HepG2 (cell line): ENCODE results near the gene CPNE5. TPM values are rescaled to one million over a fixed set of nuclear protein-coding genes. Genes with fewer than 3 reads are reported as not detected.
A peak's percentile ranks its signal among the peaks of the same experiment; 100 is the strongest.
"Not testable (repeated sequence)": the region's sequence is repeated elsewhere in the genome, so short reads cannot be mapped to it uniquely, and the experiment has no call there.

Experiments
- ATAC-seq: fragments of 200-7000 bp; cut with Tn5 transposase; 3 replicates; pipeline ENCODE4 v1.9.1; 2020; ENCODE audit warnings: mild to moderate bottlenecking, moderate library complexity
- BruUV-seq: library from RNA; stranded (reverse); fragments of 400-500 nt; replicated peaks from 2 replicates; lab custom pipeline; 2021; lab: Mats Ljungman, UMichigan
- CTCF ChIA-PET: fragments of 300-600 bp; formaldehyde crosslinking; extraction: SDS; loops from one replicate; lab custom pipeline; 2021; ENCODE audit warnings: low total read pairs, inconsistent platforms, low intra/inter-chr PET ratio; lab: Yijun Ruan, JAX
- POLR2A ChIA-PET: fragments of 350-600 bp; sonication (Branson Sonifier 250); formaldehyde crosslinking; loops from one replicate; lab custom pipeline; 2020; ENCODE audit warnings: antibody characterized with exemption, inconsistent platforms; lab: Yijun Ruan, JAX
- DNase-seq: peaks from one replicate; pipeline ENCODE4 v3.0.0-alpha.2; 2015; ENCODE audit warnings: low spot score
- FAIRE-seq: peaks from 3 replicates; lab custom pipeline; 2011; peaks lifted over from hg19 to GRCh38; lab: Jason Lieb, UNC
- H2AFZ ChIP-seq: one replicate; pipeline ENCODE4 v1.6.1; 2011; ENCODE audit warnings: low read length, inconsistent platforms
- H3K27ac ChIP-seq: fragments of 300-600 bp; 3 replicates; pipeline ENCODE4 v1.8.0; 2011; ENCODE audit warnings: mixed run types, mild to moderate bottlenecking, mixed read lengths, low read length, inconsistent platforms; ENCODE audit not compliant: insufficient read depth; ENCODE audit errors: extremely low read length
- H3K27me3 ChIP-seq, 2 experiments: fragments of 200-600 bp in 1 of 2; 2 replicates in 1 of 2; 3 replicates in 1 of 2; pipeline versions ENCODE4 v1.6.0 to v1.8.0; 2011; ENCODE audit warnings: low read length in 2 of 2, mild to moderate bottlenecking in 2 of 2, moderate library complexity in 2 of 2, inconsistent platforms in 1 of 2; ENCODE audit not compliant: insufficient read depth in 2 of 2, control insufficient read depth in 1 of 2
- H3K36me3 ChIP-seq, 2 experiments: fragments of 200-600 bp in 1 of 2; replicated peaks in 1 of 2; 2 replicates in 1 of 2; 3 replicates in 1 of 2; pipeline versions ENCODE4 v1.5.1 to v1.8.0; 2011; ENCODE audit warnings: low read length in 2 of 2, inconsistent platforms in 1 of 2; ENCODE audit not compliant: insufficient read depth in 2 of 2, control insufficient read depth in 1 of 2
- H3K4me1 ChIP-seq: 2 replicates; pipeline ENCODE4 v1.5.1; 2012; ENCODE audit warnings: low read length, inconsistent platforms; ENCODE audit not compliant: insufficient read depth
- H3K4me2 ChIP-seq: 2 replicates; pipeline ENCODE4 v1.6.0; 2011; ENCODE audit warnings: low read depth, low read length, inconsistent platforms
- H3K4me3 ChIP-seq, 3 experiments: fragments of 200-600 bp in 1 of 3; sonication (generic), shearing (Covaris generic) in 1 of 3; replicated peaks in 1 of 3; 2 replicates each; pipeline ENCODE4 v1.5.1; 2011 to 2016; ENCODE audit warnings: low read length in 3 of 3, inconsistent platforms in 2 of 3, low read depth in 2 of 3, mild to moderate bottlenecking in 2 of 3, control low read depth in 1 of 3, mixed read lengths in 1 of 3; ENCODE audit not compliant: insufficient read depth in 1 of 3
- H3K79me2 ChIP-seq: one replicate; pipeline ENCODE4 v1.6.1; 2011; ENCODE audit warnings: low read length, inconsistent platforms; ENCODE audit not compliant: insufficient read depth
- H3K9ac ChIP-seq: 2 replicates; pipeline ENCODE4 v1.6.0; 2011; ENCODE audit warnings: mild to moderate bottlenecking, low read depth, low read length, inconsistent platforms; ENCODE audit not compliant: insufficient read depth
- H3K9me3 ChIP-seq: 2 replicates; pipeline ENCODE4 v1.5.1; 2012; ENCODE audit warnings: mild to moderate bottlenecking, low read length
- H4K20me1 ChIP-seq: 2 replicates; pipeline ENCODE4 v1.6.0; 2011; ENCODE audit warnings: inconsistent platforms, mild to moderate bottlenecking, low read length, moderate library complexity; ENCODE audit not compliant: insufficient read depth
- CEBPB ChIP-seq: IDR thresholded peaks from 2 replicates; pipeline ENCODE4 v1.6.1; 2011; ENCODE audit warnings: low read depth, low read length, improper control_type of control experiment, borderline replicate concordance
- HNRNPK ChIP-seq: fragments of 200-400 bp; formaldehyde crosslinking; IDR thresholded peaks from 2 replicates; pipeline ENCODE4 v1.6.1; 2018; ENCODE audit warnings: low read length, low read depth, moderate library complexity, mild to moderate bottlenecking; ENCODE audit not compliant: poor library complexity, severe bottlenecking
- MAF1 ChIP-seq: sonication (generic); formaldehyde crosslinking; IDR thresholded peaks from 2 replicates; pipeline ENCODE4 v1.5.0; 2020; ENCODE audit warnings: missing genetic modification reagents, borderline replicate concordance
- WGBS: methylation state at CpG from one replicate; pipeline ENCODE4 v1.1.6; 2017; ENCODE audit warnings: low lambda C conversion rate; 5-methylcytosine and 5-hydroxymethylcytosine counted together
- in situ Hi-C: cut with HindIII; loops from 2 replicates; pipeline ENCODE4 v1.10.0; 2017; ENCODE audit warnings: low pct_unique_long_range_greater_than_20kb; ENCODE audit not compliant: extremely low pct_ligation_motif_present
- intact Hi-C: fragments of 100-400 bp; cut with micrococcal nuclease; formaldehyde crosslinking; loops from one replicate; pipeline ENCODE4 v1.10.0; 2022; ENCODE audit not compliant: unreplicated experiment
- polyA plus RNA-seq, 8 experiments: library from polyadenylated mRNA; depleted of rRNA in 3 of 8; stranded (reverse) in 7 of 8; unstranded in 1 of 8; fragments of >200 nt; fragmentation: Illumina TruSeq in 4 of 8; extraction: Trizol in 4 of 8; gene quantifications; 2 replicates each; pipeline versions ENCODE4 v1.2.1 to v1.2.3, GENCODE V29; 2011 to 2016; ENCODE audit warnings: low read depth in 4 of 8, missing spikeins in 1 of 8, mixed read lengths in 1 of 8; ENCODE audit not compliant: insufficient read depth in 1 of 8
- total RNA-seq, 5 experiments: library from RNA; depleted of rRNA; stranded (reverse); fragments of >200 nt; fragmentation: Illumina TruSeq; extraction: Trizol; gene quantifications; 2 replicates each; pipeline ENCODE4 v1.2.3, GENCODE V29; 2016; ENCODE audit warnings: low read depth in 1 of 5
- TF ChIP-seq, protein P1 (sequence below): sonication (generic); formaldehyde crosslinking; IDR thresholded peaks from 2 replicates; pipeline ENCODE4 v1.5.1; 2020; ENCODE audit warnings: missing genetic modification reagents, mild to moderate bottlenecking, borderline replicate concordance

Gene CPNE5
- total and polyA plus RNA-seq, 2 of the 13 experiments (the other 11 are each of a cell fraction or from before 2014, with no cell fraction given): 0.16 TPM; not detected in 1

GRCh38 chr6:36706339-36706738 is 132.9 kb downstream of the CPNE5 start:
- Histone ChIP-seq H3K4me1 (no peaks in the 10 kb centered on the region), H4K20me1 (no peaks in the 10 kb centered on the region), H3K4me3 (no peak overlapping the region), H2AFZ (no peak overlapping the region), H3K27me3 (peaks cover 9 to 37% of the 10 kb centered on the region in 2 experiments; a peak in 4 of 5 replicates)
- POLR2A ChIA-PET: no interaction called here
- no TSS peak for BruUV-seq
- peak; percentile 46; the same call in 1 of the 2 replicates for TF ChIP-seq CEBPB
- TF ChIP-seq, protein P1, sequence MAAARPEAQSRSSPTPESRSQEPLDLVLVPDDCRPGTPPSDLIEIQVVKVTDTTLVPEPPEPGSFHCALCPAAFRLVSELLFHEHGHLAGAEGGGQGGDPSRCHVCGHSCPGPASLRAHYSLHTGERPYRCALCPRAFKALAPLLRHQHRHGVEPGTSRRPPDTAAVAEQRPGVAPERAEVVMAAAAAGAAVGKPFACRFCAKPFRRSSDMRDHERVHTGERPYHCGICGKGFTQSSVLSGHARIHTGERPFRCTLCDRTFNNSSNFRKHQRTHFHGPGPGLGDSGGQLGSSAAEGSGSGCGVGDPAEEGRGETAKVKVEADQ (CRISPR knock-in tag): no peak
- no peak for TF ChIP-seq MAF1 (CRISPR knock-in tag)
- TF ChIP-seq, all 625 proteins: peak for 1
- ATAC-seq (no peak), FAIRE-seq (no peak), DNase-seq (no peak)
- H3K9me3 ChIP-seq: no peaks in the 10 kb centered on the region
- no peak overlapping the region for H3K9ac ChIP-seq
- no peak overlapping the region for H3K4me2 ChIP-seq
- H3K79me2 ChIP-seq: no peaks in the 10 kb centered on the region
- in situ Hi-C loops: no loop called here
- CTCF ChIA-PET: no interaction called here
- 10% methylated on average over 1 of the region's 1 CpG for WGBS
- no peaks in the 10 kb centered on the region for H3K36me3 ChIP-seq
- no peak overlapping the region for H3K27ac ChIP-seq
- intact Hi-C loops: no loop called here

DNA sequence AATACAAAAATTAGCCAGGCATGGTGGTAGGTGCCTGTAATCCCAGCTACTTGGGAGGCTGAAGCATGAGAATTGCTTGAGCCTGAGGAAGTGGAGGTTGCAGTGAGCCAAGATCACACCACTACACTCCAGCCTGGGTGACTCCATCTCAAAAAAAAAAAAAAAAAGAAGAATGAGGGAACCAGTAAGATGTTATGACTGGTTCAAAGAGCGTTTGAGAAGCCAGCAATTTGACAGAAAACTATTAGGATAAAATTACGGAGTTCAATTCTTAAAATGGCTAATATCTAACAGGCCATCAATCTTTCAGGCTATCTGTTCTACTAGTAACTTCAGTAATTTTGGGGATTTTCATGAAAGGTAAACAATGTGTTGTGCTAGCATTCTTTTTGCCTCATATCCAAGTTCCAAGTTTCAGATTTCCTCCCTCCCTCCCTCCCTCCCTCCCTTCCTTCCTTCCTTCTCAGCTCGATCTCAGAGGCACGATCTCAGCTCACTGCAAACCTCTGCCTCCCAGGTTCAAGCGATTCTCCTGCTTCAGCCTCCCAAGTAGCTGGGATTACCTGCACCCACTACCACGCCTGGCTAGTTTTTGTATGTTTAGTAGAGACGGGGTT is 134.2 kb downstream of the CPNE5 start:
- POLR2A ChIA-PET: interaction anchor here (0.6 kb wide), 1 partner anchor 71 kb away, joined by 3 read pairs; no protein-coding TSS in a partner anchor
- FAIRE-seq, H3K79me2 ChIP-seq, H3K36me3 ChIP-seq, H3K4me2 ChIP-seq, intact Hi-C loops, DNase-seq, H3K4me1 ChIP-seq, ATAC-seq, H2AFZ ChIP-seq, H3K27ac ChIP-seq, H3K9me3 ChIP-seq, H4K20me1 ChIP-seq, H3K4me3 ChIP-seq, BruUV-seq, in situ Hi-C loops, H3K9ac ChIP-seq, CTCF ChIA-PET: not testable (repeated sequence)
- H3K27me3 ChIP-seq: peaks cover 10 to 40% of the 10 kb centered on the region in 2 experiments; a peak in 4 of 5 replicates
- WGBS: 26% methylated on average over 7 of the region's 7 CpGs
- TF ChIP-seq HNRNPK: peak; percentile 66
- TF ChIP-seq, all 625 proteins: peak for 1; not testable (repeated sequence) for 624
